Measurements from ENCODE around the gene SLC35F3.
A peak's percentile ranks its signal among the peaks of the same experiment; 100 is the strongest.

SLC35F3 gene

DNA sequence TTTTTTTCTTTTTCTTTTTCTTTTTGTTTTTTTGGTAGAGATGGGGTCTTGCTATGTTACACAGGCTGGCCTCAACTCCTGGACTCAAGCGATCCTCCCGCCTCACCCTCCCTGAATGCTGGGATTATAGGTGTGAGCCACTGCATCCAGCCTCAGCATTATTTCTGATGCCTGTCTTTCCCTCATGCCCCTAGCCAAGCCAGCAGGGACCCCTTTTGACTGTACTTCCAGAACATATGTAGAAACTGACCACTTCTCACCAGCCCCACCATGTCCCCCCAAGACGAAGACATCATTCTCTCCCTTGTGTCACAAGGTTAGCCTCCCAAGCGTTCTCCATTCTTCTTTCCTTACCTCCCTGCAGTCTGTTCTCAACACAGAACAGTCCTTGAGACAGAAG lies 360.8 kb downstream of the SLC35F3 start:
- no peak for DNase-seq

DNA sequence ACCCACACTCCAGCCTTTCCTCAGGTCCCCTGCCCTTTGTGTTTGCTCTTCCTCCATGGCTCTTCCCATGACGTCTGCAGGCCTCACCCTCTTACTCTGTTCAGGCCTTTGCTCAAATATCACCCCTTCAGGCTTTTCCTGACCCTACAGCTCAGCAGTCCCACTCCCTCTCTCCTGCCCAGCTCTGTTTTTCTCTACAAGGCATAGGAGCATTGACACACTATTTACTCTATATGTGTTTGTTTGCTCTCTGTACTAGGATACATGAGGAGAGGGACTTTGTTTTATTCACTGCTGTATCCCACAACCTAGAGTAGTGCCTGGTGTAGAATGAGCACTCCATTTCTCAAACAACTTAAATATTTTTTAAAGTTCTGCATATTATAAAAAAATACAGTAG lies 361.4 kb downstream of the SLC35F3 start:
- no peak for DNase-seq

DNA sequence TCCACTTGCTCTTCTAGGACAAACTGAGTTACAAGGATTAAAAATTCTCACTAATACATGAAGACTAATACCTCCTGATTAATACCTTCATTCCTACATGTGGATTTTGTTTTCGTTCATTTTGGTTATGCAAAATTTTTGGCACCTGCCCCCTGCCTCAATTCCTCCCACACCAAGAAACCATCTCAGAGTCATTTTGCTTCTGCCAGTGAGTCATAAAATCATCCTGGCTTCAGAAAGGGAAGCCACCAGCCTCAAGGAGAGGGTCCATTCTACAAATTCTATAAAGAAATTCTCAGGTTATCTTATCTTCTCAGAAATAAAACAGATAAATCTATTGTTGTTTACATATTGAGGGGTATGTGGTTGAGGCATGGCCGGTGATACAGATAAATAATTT lies 365.6 kb downstream of the SLC35F3 start:
- no peak for DNase-seq

DNA sequence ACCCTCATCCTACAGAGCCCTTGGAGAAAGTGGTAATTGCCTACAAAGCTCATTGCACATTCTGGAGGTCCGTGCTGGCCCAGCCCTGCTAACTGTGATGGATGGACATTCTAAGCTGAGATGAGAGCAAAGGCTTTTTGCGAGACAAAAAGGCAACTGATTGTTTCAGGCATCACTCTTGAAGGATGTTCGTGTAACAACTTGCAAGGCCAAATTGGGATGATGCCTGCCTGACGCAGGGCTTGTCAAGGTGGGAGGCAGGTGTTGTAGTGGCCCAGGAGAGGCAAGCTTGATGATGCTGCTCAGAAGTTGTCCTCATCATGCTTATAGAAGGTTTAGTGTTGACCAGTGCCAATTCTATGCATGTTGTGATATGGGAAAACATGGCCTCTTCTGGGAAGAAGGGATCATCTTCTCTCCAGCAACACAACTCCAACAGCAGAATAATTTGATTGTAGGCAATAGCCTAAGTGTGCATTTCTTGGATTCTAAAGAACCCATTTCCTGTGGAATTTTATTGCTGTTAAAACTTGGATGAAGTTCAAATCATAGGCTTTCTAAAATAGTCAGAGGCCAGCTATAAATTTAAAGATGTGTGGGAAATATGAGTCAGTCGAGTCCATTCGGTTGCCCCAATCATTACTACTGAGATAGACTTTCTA lies 366.2 kb downstream of the SLC35F3 start:
- no peak for DNase-seq

DNA sequence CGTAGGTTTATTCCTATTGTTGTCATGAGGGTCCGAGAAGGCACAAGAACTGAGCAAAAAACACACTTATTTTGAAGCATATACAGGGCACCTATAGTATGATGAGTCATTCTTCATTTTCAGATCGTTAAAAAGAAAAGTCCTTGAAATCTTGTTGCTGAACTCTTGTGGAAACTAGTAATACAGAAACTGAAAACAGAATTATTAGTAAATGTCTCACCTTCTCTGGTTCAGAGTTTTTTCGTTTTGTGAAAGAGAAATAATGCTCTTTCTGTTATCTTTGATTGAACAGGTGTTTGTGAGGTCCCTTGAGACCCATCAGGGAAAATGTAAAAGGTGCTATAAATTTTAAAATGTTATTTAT lies 366.7 kb downstream of the SLC35F3 start:
- DNase-seq: no peak

DNA sequence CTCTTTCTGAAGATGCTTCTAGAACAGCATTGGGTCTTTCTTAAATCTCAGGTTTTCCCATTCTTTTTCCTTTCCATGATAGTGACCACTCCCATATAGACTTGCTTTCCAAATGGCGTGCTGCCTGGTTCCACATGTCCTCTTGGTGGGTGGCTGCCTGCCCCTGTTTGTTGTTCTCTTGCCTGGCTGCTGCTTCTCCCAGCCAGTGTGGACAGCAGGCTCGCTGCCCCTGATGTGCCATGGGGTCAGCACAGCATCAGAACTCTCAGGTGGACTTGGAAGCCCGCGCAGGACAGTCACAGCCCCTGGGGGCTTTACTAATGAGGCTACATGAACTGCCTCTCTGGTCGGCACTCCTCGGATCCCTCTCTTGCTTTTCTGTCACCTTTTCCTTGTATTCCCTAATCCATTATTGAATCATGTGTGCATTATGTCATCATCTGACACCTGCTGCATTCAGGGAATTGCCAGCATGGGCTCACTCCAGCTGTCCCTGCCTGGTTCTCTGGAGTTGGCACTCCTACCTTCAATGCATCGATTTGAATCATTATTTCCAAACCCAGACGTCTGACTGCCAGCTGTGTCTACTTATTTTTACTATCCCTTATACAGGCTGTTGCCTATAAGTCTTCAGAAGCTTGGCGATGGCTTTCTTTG lies 368.3 kb downstream of the SLC35F3 start:
- DNase-seq: no peak

DNA sequence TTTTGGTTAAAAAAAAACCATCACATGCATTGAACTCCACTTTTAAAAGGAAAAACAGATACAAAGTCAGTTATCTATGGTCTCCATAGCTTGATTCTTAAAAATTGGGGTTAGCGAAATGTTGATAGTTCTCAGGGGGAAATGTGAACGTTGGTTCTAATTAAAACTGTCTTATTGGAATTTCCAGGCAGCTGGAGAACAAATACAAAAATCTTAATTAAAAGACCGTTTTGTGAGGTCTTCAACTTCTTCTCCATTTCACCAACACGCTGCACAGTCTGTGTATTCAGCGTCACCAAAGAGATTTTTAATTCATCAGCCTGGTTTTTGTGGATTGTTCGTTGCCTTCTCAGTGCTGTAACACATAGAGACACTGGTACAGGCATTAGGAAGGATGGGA lies 369.5 kb downstream of the SLC35F3 start:
- no peak for DNase-seq

DNA sequence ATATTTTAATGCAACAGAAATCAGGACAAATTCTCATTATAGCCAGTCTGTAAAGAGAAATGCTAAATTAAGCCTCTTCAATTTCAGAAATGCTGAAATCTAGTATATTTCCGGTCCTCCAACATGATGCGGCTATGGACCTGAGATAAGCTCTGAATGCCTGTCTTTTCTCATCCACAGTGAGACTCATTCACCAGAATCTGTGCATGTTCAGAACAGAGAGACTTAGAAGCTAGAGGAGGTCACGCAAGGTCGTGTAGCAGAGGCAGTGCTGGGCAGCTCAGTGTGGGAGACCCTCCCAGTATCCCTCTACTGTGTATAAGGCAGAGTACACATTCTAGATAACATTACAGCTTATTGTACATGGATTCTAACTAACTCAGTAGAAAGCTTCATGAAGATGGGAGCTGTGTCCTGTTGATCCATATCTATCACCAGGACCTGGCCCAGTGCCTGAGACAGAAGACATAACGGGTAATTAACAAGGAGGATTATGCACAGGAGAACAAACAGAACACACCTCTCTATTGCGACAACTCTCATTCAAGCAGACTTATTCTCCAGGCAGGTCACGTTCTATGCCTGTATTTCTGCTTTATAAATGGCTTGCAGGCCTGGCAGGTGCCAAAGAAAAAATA lies 371.8 kb downstream of the SLC35F3 start:
- no peak for DNase-seq

DNA sequence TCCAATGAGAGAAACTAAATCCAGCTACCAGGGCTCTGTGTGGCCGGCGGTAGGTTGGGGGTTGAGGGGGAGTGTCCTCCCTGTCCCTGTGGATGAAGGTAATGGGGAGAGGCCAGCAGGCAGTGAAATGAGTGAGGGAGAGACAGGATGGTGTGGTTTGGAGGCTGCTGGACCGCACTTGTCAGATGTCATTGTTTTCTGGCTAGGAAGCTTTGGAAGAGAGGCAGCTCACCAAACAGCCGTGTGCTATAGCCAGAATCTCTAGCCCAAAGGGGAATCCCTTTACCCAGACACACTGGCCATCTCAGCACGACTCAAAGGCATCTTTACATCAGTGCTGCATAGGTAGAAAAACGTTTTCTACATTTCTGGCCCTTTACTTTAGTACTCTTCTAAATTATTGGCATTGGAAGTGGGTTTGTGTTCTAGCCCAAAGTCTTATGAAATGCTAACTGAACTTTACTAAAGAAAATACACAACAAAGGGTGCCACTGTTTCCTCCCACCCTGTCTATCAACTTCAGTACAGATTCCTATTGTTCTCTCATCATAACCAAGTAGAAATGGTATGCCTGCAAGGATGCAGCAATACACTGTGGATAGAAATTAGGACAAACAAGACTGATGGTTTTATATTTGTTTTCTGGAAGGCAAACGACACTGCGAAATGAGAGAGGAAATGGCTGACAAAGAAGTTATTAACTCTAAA lies 372.8 kb downstream of the SLC35F3 start:
- DNase-seq: no peak

DNA sequence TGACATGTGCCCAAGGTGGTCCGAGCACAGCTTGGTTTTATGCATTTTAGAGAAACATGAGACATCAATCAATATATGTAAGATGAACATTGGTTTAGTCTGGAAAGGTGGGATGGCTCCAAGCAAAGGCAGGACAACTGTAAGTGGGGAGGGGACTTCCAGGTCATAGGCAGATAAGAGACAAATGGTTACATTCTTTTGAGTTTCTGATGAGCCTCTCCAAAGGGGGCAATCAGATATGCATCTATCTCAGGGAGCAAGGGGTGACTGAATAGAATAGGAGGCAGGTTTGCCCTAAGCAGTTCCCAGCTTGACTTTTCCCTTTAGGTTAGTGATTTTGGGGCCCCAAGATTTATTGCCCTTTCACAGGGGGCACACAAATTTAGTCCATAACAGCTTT lies 374.5 kb downstream of the SLC35F3 start:
- no peak for DNase-seq

DNA sequence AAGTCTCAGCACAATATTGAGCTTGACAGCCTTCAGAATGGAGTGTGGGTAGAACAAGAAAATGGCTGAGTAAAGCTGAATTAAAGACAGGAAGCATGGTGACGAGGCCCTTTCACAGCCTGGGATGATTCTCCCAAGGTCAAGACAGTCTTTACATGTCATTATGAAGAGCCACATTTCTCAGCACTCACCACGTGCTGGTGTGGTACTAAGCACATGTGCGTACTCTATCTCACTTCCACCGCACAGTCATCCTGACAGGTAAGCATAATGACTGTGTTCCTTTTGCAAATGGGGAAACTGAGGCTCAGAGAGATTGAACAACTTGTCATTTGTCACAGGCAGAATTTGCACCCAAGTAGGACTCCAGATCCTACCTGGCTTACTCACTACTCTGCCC lies 376.0 kb downstream of the SLC35F3 start:
- no peak for DNase-seq

DNA sequence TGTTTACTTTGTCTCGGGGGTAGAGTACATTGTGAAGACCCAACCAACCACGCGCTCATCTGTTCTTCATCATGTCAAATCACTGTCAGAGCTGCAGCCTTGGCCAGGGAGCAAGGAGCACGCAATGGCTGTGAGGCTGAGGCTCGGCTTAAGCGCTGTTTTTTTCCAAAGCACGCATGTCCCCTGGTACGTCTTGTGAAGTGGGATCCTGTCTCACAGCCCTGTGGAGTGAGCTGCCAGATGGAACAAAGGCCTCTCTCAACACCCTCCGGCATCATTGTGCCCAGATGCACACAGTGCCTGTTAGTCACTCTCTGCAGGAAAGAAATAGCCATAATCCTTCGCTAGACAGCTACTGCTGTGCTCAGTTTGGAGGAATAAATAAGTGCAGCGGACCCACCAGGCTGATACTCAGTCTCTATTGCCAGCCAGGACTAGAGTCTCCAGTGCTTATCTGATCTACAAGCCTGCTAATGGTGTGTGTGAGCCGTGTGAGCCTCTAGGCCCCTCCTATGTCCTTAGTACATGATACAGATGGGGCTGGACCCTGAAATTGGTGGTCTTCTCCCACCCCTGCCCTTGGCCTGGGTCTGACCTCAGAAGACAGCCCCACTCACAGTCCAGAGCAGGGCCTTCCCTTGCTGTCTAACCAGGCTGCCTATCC lies 377.5 kb downstream of the SLC35F3 start:
- DNase-seq: no peak

DNA sequence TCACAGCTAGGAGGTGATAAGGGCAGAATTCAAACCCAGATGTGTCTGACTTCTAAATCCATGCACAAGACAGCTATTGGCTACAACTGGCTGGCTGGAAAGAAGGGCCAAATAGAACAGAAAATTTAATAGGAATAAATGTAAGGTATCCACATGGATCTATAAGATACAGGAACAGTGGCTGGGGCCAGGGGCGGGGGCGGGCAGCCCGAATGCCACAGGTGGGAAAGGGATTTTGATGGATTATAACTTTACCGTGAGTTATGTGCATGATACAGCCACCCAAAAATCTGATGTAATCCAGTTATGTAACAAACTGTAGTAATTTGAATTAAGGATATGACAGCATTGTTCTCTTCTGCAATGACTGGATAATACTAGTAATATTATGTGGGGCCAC lies 381.7 kb downstream of the SLC35F3 start:
- no peak for DNase-seq

DNA sequence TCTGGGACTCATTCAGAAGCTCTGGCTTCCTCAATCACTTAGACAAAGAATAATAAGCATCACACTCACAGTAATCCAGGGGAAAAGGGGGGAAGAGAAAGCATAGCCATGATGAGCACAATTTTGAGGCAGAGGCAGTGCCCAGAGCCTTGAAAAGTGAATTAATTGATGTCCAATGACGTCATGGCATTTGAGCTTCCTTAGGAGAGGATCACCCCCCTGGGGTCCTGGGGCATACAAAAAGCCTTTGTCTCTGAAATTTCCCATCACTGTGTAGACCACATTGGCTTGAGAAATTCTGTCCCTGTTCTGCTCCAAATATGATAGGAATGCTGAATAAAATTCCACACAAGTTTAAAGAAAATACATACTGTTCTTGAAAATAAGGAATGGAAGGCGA lies 384.5 kb downstream of the SLC35F3 start:
- no peak for DNase-seq

DNA sequence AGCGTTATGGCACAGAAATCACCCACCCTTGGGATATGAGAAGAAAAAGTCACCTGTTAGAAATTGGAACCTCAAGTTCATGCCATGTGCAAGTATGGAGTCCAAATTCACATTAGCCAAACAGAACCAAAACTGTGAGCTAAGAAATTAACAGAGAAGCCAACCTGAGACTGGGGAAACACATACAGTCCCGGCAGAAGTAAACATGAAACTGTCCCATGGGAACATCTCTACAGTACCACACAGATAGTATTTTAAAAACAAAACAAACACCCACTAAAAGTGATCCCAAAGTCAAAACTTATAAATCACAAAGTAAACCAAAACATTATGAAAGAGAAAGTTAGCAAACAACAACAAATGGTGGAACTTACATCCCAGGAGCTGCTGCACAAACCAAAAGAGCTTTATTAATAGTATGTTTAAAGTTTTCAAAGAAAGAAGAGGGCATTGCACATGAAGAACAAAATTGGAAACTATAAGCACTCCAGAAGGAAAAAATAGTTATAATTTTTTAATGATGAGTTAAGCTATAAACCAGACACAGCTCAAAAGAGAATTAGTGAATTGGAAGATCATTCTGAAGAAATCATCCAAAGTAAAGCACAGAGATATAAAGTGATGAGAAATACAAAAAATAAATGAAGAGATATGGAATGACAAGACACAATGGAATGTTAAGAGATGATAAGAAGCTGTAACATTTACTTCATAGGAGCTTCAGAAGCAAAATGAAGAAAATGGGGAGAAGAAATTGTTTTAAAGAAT lies 385.2 kb downstream of the SLC35F3 start:
- no peak for DNase-seq

DNA sequence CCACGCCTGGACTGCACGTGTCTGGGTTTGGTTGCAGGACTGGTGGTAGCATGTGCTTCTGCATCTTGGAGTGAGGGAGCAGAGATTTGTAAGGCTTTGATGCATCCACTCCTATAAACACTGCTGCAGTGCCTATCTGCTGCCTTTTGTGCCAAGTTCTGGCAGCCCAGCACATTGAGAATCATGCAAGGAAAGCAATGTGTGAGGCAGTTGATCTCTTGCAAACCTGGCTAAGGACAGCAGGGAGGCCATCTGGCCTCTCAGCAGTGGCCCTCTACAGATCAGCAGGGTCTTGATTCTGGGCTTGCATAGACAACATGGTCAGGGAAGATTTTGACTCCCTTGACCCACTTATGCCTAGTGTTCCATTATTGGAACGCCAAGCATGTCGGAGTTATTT lies 387.5 kb downstream of the SLC35F3 start:
- DNase-seq: no peak

DNA sequence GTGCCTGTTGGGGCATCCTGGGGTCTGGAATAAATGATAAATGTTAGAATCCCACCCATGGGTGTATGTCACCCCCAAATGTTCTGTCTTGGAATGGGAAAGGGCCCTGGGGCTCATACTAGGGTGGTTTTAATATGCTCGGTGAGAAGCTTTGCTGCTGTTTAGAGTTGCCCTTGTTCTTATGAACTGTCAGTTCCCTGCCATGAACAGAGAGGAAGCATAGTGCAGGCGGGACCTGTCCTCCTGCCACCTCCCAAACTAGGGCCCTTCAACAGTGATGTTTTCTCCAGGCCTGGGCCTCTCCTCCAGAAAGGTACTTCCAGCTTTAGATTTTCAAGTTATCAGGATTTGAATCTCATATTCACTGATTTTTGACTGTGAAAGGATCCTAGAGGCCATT lies 388.1 kb downstream of the SLC35F3 start:
- DNase-seq: no peak

DNA sequence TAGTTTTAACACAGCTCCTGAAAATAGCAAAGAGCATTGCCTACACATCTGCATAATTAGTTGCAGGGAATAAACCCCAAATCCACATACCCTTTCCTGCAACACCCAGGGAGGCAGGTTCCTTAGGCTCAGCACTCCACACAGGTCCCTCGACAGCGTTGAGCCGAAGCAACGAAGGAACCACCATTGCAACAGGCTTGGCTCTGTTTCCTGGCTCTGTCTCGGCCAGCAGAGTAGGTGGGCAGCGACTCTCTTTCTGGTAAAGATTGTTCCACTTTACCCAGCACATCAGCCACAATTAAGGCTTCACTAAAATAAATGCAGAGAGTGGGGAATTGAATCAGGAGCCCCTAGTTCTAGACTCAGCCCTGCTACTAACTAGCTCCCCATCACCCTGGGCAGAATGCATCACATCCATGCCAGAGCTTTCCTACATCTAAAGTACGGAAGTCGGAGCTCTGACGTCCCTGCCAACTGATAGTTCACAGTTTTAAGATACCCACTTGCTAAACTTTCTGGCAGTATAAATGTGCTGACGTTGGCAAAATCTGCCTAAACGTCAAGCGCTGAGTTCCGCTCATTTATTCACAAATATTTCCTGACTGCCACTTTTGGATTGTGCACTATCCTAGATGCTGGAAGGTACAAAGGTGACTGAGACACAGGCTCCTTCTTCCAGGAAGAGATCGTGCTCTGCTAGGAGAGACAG lies 389.8 kb downstream of the SLC35F3 start:
- no peak for DNase-seq

DNA sequence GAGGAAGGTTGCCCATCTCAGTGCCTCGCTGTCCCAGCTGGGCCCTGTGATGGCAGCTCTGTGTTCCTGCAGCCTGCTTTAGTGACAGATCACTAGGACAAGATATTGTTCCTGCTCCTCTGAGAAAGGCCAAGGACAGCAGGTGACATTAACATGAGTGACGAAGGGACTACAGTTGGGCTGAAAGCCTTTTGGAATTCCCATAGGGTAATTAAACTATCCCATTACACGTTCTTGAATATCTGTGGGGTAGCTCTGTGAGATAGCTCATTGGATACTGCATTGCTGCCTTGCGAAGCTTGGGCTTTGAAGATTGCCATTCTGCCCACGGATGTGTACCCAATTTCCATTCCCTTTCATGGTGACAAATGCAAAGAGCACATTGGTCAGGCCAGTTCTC lies 390.6 kb downstream of the SLC35F3 start:
- no peak for DNase-seq

DNA sequence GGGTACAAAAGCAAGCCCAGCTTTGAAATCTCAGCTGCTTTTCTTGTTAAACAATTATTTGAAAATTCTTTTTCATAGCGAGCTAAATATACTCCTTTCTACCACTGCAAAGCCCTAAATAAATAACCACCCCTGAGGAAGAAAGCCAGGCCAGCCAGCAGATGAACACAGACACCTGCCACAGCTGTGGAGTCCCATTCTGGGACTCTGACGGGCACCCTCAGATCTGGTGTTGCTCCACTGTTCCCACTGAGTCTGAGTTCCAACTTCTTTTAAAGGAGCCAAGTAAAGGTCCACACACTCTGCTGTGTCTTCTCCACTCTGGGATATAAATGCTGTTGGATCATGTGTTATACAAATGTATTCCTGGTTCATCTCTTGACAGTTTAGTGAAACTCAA lies 391.1 kb downstream of the SLC35F3 start:
- DNase-seq: no peak

DNA sequence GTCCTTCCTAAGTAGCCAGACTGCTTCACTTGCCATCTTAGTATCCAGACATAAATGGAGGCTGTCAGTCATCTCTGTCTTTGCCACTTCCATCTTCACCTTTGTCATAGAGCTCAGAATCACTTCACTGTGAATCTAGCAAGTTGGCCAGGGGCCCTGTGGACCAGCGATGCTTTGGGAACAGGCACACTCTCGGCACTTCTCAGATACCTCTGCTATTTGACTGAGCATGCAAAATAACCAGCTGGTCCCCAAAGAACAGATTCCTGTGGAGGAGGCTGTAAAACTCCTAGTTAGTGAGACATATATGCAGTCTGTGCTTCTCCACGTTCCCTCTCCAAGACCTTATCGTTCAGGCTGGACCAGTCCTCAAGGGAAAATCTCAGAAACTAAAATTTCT lies 392.0 kb downstream of the SLC35F3 start:
- DNase-seq: no peak

DNA sequence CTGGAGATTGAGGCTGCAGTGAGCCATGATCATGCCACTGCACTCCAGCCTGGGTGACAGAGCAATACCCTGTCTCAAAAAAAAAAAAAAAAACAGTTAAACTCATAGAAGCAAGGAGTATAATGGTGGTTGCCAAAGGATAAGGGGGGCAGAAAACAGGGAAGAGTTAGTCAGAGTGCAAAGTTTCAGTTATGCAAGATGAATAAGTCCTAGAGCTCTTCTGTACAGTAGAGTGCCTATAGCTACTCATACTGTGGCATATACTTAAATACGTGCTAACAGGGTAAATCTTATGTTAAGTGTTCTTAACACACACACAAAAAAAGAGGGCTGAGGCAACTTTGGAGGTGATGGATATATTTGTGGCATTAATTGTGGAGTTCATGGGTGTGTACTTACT lies 393.2 kb downstream of the SLC35F3 start:
- DNase-seq: peak; percentile 18

Measured in MV-4-11 (cell line).